Stimulated activated CD4-positive, alpha-beta T cell treated with anti-CD3 and anti-CD28 coated beads, Interleukin-4, amount 100 ng/mL, for 1 hour (primary cell): ENCODE measurements around the gene FOXC2.
A peak's percentile ranks its signal among the peaks of the same experiment; 100 is the strongest.

Experiments
- DNase-seq: peaks from one replicate; pipeline ENCODE4 v3.0.0-alpha.2; 2020

FOXC2 gene

GRCh38 chr16:86533767-86534351, 32.8 kb upstream of the FOXC2 start:
- DNase-seq: no peak

GRCh38 chr16:86534779-86535615, 31.6 kb upstream of the FOXC2 start:
- no peak for DNase-seq

- DNase-seq: no peak
These were observed 30.0 kb upstream of the FOXC2 start for GRCh38 chr16:86536621-86537020.

- no peak for DNase-seq
These were observed 29.1 kb upstream of the FOXC2 start for GRCh38 chr16:86537486-86537885.

- DNase-seq: no peak
These were observed 28.3 kb upstream of the FOXC2 start for GRCh38 chr16:86538196-86538780.

- DNase-seq: no peak
These were observed 25.7 kb upstream of the FOXC2 start for GRCh38 chr16:86540894-86541293.

- DNase-seq: no peak
These were observed 25.1 kb upstream of the FOXC2 start for GRCh38 chr16:86541560-86541959.

- no peak for DNase-seq
These were observed 23.6 kb upstream of the FOXC2 start for GRCh38 chr16:86542756-86543750.

- no peak for DNase-seq
These were observed 21.1 kb upstream of the FOXC2 start for GRCh38 chr16:86545481-86545880.

GRCh38 chr16:86545954-86546637, 20.5 kb upstream of the FOXC2 start:
- no peak for DNase-seq

GRCh38 chr16:86546638-86547013, 20.0 kb upstream of the FOXC2 start:
- no peak for DNase-seq

GRCh38 chr16:86547286-86547685, 19.3 kb upstream of the FOXC2 start:
- no peak for DNase-seq

GRCh38 chr16:86549076-86549892, 17.3 kb upstream of the FOXC2 start:
- no peak for DNase-seq

GRCh38 chr16:86549893-86550190, 16.8 kb upstream of the FOXC2 start:
- DNase-seq: no peak

GRCh38 chr16:86550281-86550680, 16.3 kb upstream of the FOXC2 start:
- no peak for DNase-seq

GRCh38 chr16:86553356-86553755, 13.3 kb upstream of the FOXC2 start:
- DNase-seq: no peak

- no peak for DNase-seq
These were observed 12.1 kb upstream of the FOXC2 start for GRCh38 chr16:86554599-86554916.

- peak; percentile 97 for DNase-seq
These were observed 11.5 kb upstream of the FOXC2 start, which contains the start of gene MTHFSD for GRCh38 chr16:86554917-86555703. Gene MTHFSD (minus strand): TSS chr16:86555235. CDS start chr16:86555184, 51 bp downstream.

- no peak for DNase-seq
These were observed 10.9 kb upstream of the FOXC2 start for GRCh38 chr16:86555704-86556075.

GRCh38 chr16:86556576-86556975, 10.1 kb upstream of the FOXC2 start:
- no peak for DNase-seq

GRCh38 chr16:86557587-86557986, 9.0 kb upstream of the FOXC2 start:
- no peak for DNase-seq
